Common myeloid progenitor, CD34-positive (primary cell): ENCODE measurements around the gene CYTIP.
A peak's percentile ranks its signal among the peaks of the same experiment; 100 is the strongest.

Experiments
- CTCF ChIA-PET: fragments of 350-600 bp; sonication (Branson Sonifier 250); formaldehyde crosslinking; loops from one replicate; lab custom pipeline; 2021; ENCODE audit warnings: antibody characterized with exemption; lab: Charles Lee
- POLR2A ChIA-PET: fragments of 350-600 bp; sonication (Branson Sonifier 250); formaldehyde crosslinking; loops from one replicate; lab custom pipeline; 2021; ENCODE audit warnings: antibody characterized with exemption; lab: Charles Lee
- DNase-seq, 3 donors: peaks; one replicate each; pipeline versions ENCODE4 v3.0.0 to v3.0.0-alpha.2; 2013
- H3K27ac ChIP-seq, 2 experiments: 1 replicate in 1 of 2; 2 replicates in 1 of 2; pipeline ENCODE4 v1.7.0; 2013; ENCODE audit warnings: inconsistent platforms in 2 of 2, low read length in 2 of 2, mild to moderate bottlenecking in 2 of 2, low read depth in 1 of 2, moderate library complexity in 1 of 2; ENCODE audit not compliant: severe bottlenecking in 2 of 2, insufficient read depth in 1 of 2, poor library complexity in 1 of 2
- H3K27me3 ChIP-seq, 5 experiments: replicated peaks in 2 of 5; 1 replicate in 3 of 5; 2 replicates in 2 of 5; pipeline versions ENCODE4 v1.6.1 to v1.7.0; 2013; ENCODE audit warnings: low read length in 4 of 5, mild to moderate bottlenecking in 2 of 5, moderate library complexity in 2 of 5, inconsistent platforms in 1 of 5; ENCODE audit not compliant: insufficient read depth in 5 of 5, control insufficient read depth in 4 of 5
- H3K36me3 ChIP-seq, 4 experiments: 1 replicate in 2 of 4; 2 replicates in 2 of 4; pipeline versions ENCODE4 v1.6.1 to v1.7.0; 2013; ENCODE audit warnings: low read length in 3 of 4, control low read depth in 1 of 4, mild to moderate bottlenecking in 1 of 4; ENCODE audit not compliant: control insufficient read depth in 4 of 4, insufficient read depth in 4 of 4
- H3K4me1 ChIP-seq, 4 experiments: 1 replicate in 3 of 4; 2 replicates in 1 of 4; pipeline versions ENCODE4 v1.6.1 to v1.7.1; 2013; ENCODE audit warnings: low read length in 3 of 4, mild to moderate bottlenecking in 3 of 4, control low read depth in 1 of 4, inconsistent platforms in 1 of 4, moderate library complexity in 1 of 4; ENCODE audit not compliant: control insufficient read depth in 4 of 4, insufficient read depth in 4 of 4; ENCODE audit errors: control extremely low read depth in 1 of 4
- H3K4me3 ChIP-seq, 7 experiments: 1 replicate in 4 of 7; 2 replicates in 3 of 7; pipeline versions ENCODE4 v1.5.1 to v1.7.0; 2013; ENCODE audit warnings: mild to moderate bottlenecking in 7 of 7, low read length in 6 of 7, moderate library complexity in 6 of 7, inconsistent platforms in 2 of 7, low read depth in 2 of 7, control low read depth in 1 of 7; ENCODE audit not compliant: insufficient read depth in 4 of 7, control insufficient read depth in 1 of 7; ENCODE audit errors: extremely low read depth in 1 of 7
- H3K9me3 ChIP-seq, 5 experiments: 1 replicate in 4 of 5; 2 replicates in 1 of 5; pipeline versions ENCODE4 v1.6.1 to v1.7.1; 2013; ENCODE audit warnings: low read length in 4 of 5, mild to moderate bottlenecking in 2 of 5, inconsistent platforms in 1 of 5, low read depth in 1 of 5, moderate library complexity in 1 of 5; ENCODE audit not compliant: control insufficient read depth in 4 of 5, insufficient read depth in 2 of 5; ENCODE audit errors: control extremely low read depth in 1 of 5
- WGBS: methylation state at CpG from one replicate; pipeline ENCODE4 v1.1.5; 2013; ENCODE audit not compliant: insufficient coverage; 5-methylcytosine and 5-hydroxymethylcytosine counted together

The CYTIP gene

DNA sequence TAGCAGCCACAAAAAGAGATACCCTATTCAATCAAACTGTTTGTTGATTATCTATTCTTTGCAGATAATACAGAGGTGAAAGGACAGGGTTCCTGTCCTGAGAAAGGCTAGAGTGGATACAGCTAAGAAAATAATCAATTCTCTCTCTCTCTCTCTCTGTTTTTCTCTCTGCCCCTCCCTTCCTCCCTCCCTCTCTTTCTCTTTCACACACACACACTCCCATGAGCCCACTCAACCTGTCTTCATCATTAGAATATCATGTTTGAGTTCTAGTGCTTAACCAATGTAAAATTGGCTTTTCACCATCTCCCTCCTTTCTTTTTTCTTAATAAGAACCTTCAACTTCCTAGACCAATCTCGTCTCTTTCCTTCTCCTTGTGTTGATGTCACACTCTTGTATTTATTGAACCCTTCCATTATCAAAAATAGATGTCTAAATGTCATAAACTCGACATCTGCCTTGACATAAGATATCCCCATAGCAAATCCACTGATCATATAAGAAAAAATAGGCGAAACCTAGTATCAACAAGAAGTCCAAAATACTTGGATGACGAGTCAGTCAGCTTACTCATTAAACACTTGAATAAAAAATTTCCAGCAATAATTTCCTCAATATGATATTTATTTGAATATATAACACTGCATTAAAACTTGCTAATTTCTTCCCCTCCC, 42.8 kb upstream of the CYTIP start:
- no peak for DNase-seq
- ChIA-PET POLR2A (no interaction called here), CTCF (interaction anchor here (0.7 to 1.9 kb wide), 4 partner anchors 11 to 159 kb away, joined by 3 to 6 read pairs (median 4); no protein-coding TSS in a partner anchor)
- Histone ChIP-seq H3K4me3 (no peak overlapping the region), H3K27ac (no peak overlapping the region), H3K36me3 (no peaks in the 10 kb centered on the region), H3K27me3 (no peaks in the 10 kb centered on the region), H3K9me3 (no peaks in the 10 kb centered on the region), H3K4me1 (peaks cover 0 to 10% (median 5%) of the 10 kb centered on the region in 4 experiments)
- WGBS = 100% methylated on average over 1 of the region's 4 CpGs

DNA sequence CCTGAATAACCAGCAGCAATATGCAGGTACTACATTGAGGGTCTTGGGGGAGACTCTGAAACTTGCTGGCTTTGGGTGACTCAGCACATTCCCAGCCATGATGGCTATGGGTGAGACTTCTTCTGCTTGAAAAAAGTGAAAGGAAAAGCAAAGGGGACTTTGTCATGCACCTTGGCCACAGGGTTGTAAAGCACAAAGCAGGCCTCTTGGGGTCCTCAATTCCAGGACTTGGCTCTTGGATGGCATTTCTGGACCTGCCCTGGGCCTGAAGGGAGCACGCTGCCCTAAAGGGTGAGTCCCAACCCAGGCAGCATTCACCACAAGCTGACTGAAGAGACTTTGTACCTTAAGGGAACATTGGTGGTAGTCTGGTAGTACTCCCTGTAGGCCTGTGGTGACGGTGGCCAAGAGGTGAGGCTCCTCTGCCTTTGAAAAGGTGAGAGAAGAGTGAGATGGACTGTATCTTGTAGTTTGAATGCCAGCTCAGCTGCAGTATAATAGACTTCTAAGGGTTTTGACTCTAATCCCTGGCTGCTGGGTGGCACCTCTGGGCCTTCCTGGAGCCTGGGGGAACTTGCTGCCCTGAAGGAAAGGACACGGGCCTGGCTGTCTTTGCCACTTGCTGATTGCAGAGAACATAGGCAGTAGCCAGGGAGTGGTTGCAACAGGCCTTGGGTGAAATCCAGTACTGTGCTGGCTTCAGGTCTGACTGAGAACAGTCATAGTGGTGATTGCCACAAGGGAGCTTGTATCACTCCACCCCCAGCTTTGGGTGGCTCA, 36.5 kb upstream of the CYTIP start:
- 93% methylated on average over 2 of the region's 3 CpGs for WGBS
- Histone ChIP-seq H3K36me3 (no peaks in the 10 kb centered on the region), H3K27me3 (no peaks in the 10 kb centered on the region), H3K9me3 (no peaks in the 10 kb centered on the region), H3K4me3 (no peak overlapping the region), H3K4me1 (peaks cover 0 to 21% (median 0%) of the 10 kb centered on the region in 4 experiments), H3K27ac (no peak overlapping the region)
- ChIA-PET POLR2A (no interaction called here), CTCF (interaction anchor here (1.0 to 1.5 kb wide), 2 partner anchors 17 to 41 kb away, joined by 3 read pairs; no protein-coding TSS in a partner anchor)
- peak in 2 of 3 donors; percentile 44 to 48 for DNase-seq

DNA sequence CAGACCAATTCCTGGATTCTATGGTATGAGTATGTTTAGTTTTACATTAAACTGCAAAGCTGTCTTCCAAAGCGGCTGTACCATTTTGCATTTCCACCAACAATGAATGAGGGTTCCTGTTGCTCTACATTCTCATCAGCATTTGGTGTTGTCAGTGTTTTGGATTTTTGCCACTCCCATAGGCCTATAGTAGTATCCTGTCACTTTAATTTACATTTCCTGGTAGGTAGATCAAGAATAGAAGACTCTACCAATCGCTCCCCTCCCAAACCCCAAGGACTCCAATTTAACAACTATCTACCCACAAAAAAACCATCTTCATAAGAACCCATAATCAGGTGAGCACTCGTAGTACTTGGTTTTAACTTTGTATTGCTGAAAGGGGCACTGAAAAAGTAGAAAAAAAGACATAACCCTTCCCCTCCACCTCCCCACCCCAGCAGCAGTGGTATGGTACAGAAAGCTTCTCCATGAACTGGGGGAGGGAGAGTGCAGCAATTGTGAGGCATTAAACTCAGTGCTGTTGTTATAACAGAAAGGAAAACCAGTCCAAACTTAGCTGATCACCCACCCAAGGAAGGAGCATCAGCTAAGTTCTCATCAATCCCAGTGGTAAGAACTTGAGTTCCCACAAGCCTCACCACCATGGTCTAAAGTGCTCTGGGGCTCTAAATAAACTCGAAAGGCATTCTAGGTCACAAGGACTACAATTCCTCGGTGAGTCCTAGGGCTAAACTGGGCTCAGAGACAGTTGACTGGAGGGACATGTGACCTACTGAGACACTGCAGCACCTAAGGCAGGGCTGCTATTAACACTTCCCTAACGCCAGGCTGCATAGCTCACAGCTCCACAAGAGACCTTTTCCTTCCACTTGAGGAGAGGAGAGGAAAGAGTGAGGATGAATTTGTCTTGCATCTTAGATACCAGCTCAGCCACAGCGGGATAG, 35.5 kb upstream of the CYTIP start:
- CTCF ChIA-PET = interaction anchor here (1.0 to 1.5 kb wide), 3 partner anchors 18 to 152 kb away, joined by 3 read pairs; no protein-coding TSS in a partner anchor
- DNase-seq = no peak

DNA sequence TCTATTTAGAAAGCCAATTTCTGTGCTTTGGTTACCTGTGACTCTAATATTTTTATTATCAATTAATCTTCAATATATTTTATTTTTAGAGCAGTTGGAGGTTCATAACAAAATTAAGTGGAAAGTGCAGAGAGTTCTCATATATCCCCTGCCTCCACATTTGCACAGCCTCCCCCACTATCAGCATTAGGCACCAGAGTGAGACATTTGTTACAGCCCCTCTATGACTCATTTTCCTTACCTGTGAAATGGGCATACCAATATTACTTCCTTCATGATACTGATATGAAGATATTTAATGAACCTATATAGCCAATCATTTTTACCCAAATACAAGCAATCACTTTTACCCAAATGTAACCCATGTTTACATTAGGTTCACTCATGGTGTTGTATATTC, 34.0 kb upstream of the CYTIP start:
- Histone ChIP-seq H3K27ac (no peak overlapping the region), H3K9me3 (no peaks in the 10 kb centered on the region), H3K27me3 (no peaks in the 10 kb centered on the region), H3K4me1 (peaks cover 0 to 21% (median 0%) of the 10 kb centered on the region in 4 experiments), H3K4me3 (no peak overlapping the region), H3K36me3 (no peaks in the 10 kb centered on the region)
- DNase-seq = no peak
- POLR2A ChIA-PET = no interaction called here
- CTCF ChIA-PET = interaction anchor here (1.4 kb wide), 1 partner anchor 117 kb away, joined by 3 read pairs; no protein-coding TSS in a partner anchor

More for the DNA sequence above, 35.5 kb upstream of the CYTIP start:
- Histone ChIP-seq H3K36me3 (no peaks in the 10 kb centered on the region), H3K9me3 (no peaks in the 10 kb centered on the region), H3K27me3 (no peaks in the 10 kb centered on the region), H3K4me3 (no peak overlapping the region), H3K4me1 (peaks cover 0 to 21% (median 0%) of the 10 kb centered on the region in 4 experiments), H3K27ac (no peak overlapping the region)
- WGBS = 80% methylated on average over 3 of the region's 7 CpGs
- POLR2A ChIA-PET = no interaction called here

DNA sequence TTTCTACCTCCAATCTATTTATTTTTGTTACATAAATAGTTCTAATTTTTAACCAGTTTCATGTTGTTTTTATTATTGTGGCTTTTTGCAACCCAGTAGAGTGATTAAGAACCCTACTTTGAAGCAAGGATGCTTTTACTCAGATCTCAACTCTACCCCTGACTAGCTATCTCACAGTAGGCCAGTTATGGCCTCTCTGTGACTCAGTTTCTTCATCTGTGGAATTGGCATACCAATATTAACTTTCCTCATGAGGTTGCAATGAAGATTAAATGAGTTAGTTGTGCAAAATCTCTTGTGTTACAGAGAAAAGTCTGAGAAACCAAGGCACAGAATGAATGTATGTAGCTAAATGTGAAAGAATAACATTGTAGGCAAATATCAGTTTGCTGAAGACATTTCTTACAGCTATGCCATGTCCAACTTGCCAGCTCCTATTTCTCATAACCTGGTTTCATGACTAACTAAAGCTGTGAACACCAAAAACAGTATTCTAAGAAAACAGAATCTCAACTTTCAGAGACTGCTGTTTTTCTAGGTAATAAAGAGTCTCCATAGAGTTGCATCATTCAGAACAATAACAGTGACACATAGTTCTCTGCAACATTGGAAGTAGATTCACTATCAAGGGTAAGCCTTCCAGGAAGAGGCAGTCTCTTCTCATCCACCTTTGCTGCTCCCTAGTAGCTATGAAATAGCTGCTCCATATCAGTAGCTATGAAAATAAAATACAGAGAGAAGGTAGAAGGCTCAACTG, 33.2 kb upstream of the CYTIP start:
- H3K36me3 ChIP-seq = no peaks in the 10 kb centered on the region
- ChIA-PET POLR2A (no interaction called here), CTCF (interaction anchor here (1.4 kb wide), 1 partner anchor 118 kb away, joined by 3 read pairs; no protein-coding TSS in a partner anchor)
- no peak overlapping the region for H3K27ac ChIP-seq
- DNase-seq = no peak
- H3K9me3 ChIP-seq = no peaks in the 10 kb centered on the region
- peaks cover 0 to 16% (median 0%) of the 10 kb centered on the region in 4 experiments for H3K4me1 ChIP-seq
- H3K4me3 ChIP-seq = no peak overlapping the region
- no peaks in the 10 kb centered on the region for H3K27me3 ChIP-seq

DNA sequence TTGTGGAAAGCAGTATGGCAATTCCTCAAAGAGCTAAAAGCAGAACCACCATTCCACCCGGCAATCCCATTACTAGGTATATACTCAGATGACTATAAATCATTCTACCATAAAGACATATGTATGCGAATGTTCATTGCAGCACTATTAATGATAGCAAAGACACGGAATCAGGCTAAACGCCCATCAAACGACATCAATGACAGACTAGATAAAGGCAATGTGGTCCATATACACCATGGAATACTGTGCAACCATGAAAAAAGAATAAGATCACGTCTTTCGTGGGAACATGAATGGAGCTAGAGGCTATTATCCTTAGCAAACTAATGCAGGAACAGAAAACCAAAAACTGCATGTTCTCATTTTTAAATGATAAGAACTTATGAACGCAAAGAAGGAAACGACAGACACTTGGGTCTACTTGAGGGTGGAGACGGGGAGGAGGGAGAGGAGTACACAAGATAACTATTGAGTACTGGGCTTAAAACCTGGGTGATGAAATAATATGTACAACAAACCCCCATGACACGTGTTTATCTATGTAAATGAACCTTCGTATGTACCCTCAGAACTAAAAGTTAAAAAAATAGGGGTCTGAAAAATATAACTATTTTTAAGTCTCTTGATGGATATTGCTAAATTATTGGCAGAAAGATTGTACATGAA, 32.0 kb upstream of the CYTIP start:
- ChIA-PET CTCF (no interaction called here), POLR2A (no interaction called here)
- Histone ChIP-seq H3K27me3 (no peaks in the 10 kb centered on the region), H3K9me3 (no peaks in the 10 kb centered on the region), H3K27ac (no peak overlapping the region), H3K4me1 (peaks cover 0 to 20% (median 5%) of the 10 kb centered on the region in 4 experiments), H3K4me3 (no peak overlapping the region), H3K36me3 (no peaks in the 10 kb centered on the region)
- 98% methylated on average over 10 of the region's 12 CpGs for WGBS
- DNase-seq = no peak
